ENCODE data around the gene FAM114A1.

The FAM114A1 gene

DNA sequence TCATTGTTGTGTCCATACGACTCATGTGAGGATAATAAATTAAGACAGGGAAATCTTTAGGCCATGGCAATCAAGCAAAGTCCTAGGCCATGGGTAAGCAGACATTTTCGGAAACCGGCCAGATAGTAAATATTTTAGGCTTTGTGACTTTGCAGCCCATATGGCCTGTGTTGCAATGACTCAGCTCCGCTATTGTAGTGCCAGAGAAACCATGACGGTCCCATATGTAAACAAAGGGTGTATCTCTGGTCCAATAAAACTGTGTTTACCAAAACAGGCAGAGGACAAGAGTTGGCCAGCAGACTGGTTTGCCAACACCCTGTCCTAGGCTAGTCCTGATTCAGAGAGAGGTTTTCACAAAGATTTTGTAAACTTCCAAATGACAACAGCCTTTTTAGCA, 5.0 kb downstream of the FAM114A1 start:
- Histone ChIP-seq H3K4me3 (ENCODE audit: low read depth, low read length) (no peak overlapping the region), H3K79me2 (no peaks in the 10 kb centered on the region), H3K36me3 (ENCODE audit: control insufficient read depth, insufficient read depth, low read length) (no peaks in the 10 kb centered on the region), H3K4me2 (ENCODE audit: low read length) (peak overlapping the region; percentile 21), H3K9me3 (ENCODE audit: control insufficient read depth, low read length) (no peaks in the 10 kb centered on the region), H3K27ac (no peak overlapping the region), H3K4me1 (no peaks in the 10 kb centered on the region), H3K27me3 (ENCODE audit: control insufficient read depth, insufficient read depth, low read length) (no peaks in the 10 kb centered on the region), H2AFZ (no peak overlapping the region), H3K9ac (no peak overlapping the region)
- TF ChIP-seq CTCF (IDR thresholded peaks at IDR 0.05), result no peak

DNA sequence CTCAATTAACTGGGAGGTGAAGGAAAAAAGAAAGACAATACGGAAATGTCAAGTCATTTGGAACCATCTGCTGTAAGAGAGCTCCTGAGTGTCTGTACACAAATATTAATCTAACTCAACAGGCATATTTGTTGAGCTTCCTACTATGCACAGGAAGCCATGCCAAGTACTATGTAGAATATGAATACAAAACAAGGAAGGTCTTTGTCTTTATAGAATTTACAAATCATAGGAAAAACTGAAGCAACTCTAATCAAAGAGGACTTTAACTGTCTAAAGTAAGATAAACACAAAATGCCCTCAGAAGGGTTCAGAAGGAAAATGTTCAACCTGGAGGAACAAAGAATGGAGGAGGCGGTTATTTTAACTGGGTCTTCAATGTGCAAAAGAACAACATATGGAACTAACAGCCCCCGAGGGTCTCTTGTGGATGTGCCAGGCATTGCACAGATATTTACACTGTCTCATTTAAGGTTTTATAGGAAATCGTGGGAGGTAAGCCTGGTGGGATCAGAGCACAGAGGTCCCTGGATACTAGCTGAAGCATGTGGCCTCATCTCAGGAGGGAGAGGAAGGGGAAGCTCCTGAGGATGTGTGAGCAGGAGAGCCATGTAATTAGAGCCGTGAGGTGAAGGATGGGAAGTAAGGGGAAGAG, 5.8 kb downstream of the FAM114A1 start:
- no peak overlapping the region for H3K4me3 ChIP-seq (ENCODE audit: low read depth, low read length)
- no peak overlapping the region for H3K9ac ChIP-seq

GRCh38 chr4:38876636-38877035, 9.0 kb downstream of the FAM114A1 start:
- TF ChIP-seq CTCF (IDR thresholded peaks at IDR 0.05), result no peak
- Histone ChIP-seq H3K79me2 (no peaks in the 10 kb centered on the region), H3K9ac (no peak overlapping the region), H2AFZ (no peak overlapping the region), H3K27me3 (ENCODE audit: control insufficient read depth, insufficient read depth, low read length) (no peaks in the 10 kb centered on the region), H3K4me3 (ENCODE audit: low read depth, low read length) (no peak overlapping the region), H3K9me3 (ENCODE audit: control insufficient read depth, low read length) (no peaks in the 10 kb centered on the region), H3K4me1 (no peaks in the 10 kb centered on the region), H3K4me2 (ENCODE audit: low read length) (no peak overlapping the region), H3K27ac (no peak overlapping the region), H3K36me3 (ENCODE audit: control insufficient read depth, insufficient read depth, low read length) (no peaks in the 10 kb centered on the region)

More for the DNA sequence above, 5.8 kb downstream of the FAM114A1 start:
- Histone ChIP-seq H3K79me2 (no peaks in the 10 kb centered on the region), H3K9me3 (ENCODE audit: control insufficient read depth, low read length) (no peaks in the 10 kb centered on the region), H3K4me2 (ENCODE audit: low read length) (peak overlapping the region; percentile 21), H3K4me1 (no peaks in the 10 kb centered on the region), H3K27ac (peak overlapping the region; percentile 5), H2AFZ (no peak overlapping the region), H3K27me3 (ENCODE audit: control insufficient read depth, insufficient read depth, low read length) (no peaks in the 10 kb centered on the region), H3K36me3 (ENCODE audit: control insufficient read depth, insufficient read depth, low read length) (no peaks in the 10 kb centered on the region)
- TF ChIP-seq CTCF (IDR thresholded peaks at IDR 0.05), result no peak

DNA sequence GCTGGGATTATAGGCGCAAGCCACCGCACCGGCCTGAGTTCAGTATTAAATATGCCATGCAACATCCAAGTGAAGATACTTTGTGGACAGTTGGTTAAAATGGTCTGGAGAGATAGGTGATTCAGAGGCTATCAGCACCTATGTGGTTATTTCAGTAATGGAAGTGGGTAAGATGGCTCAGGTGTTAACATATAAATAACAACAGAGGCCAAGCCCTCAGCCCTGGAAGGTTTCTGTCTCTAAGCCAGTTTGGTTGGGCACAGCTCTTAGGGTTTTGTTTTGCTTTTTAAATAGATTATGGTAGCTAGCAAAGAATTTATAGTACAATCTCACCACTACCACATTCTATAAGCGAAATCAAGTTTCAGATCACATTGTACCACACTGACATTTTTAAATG, 16.6 kb downstream of the FAM114A1 start:
- no peaks in the 10 kb centered on the region for H3K36me3 ChIP-seq (ENCODE audit: control insufficient read depth, insufficient read depth, low read length)
- TF ChIP-seq CTCF (IDR thresholded peaks at IDR 0.05), result no peak
- no peaks in the 10 kb centered on the region for H3K9me3 ChIP-seq (ENCODE audit: control insufficient read depth, low read length)
- H3K4me2 ChIP-seq (ENCODE audit: low read length), result no peak overlapping the region
- H2AFZ ChIP-seq, result no peak overlapping the region
- H3K4me1 ChIP-seq, result no peaks in the 10 kb centered on the region
- H3K4me3 ChIP-seq (ENCODE audit: low read depth, low read length), result no peak overlapping the region
- H3K79me2 ChIP-seq, result no peaks in the 10 kb centered on the region
- H3K9ac ChIP-seq, result no peak overlapping the region
- H3K27me3 ChIP-seq (ENCODE audit: control insufficient read depth, insufficient read depth, low read length), result no peaks in the 10 kb centered on the region
- no peak overlapping the region for H3K27ac ChIP-seq

DNA sequence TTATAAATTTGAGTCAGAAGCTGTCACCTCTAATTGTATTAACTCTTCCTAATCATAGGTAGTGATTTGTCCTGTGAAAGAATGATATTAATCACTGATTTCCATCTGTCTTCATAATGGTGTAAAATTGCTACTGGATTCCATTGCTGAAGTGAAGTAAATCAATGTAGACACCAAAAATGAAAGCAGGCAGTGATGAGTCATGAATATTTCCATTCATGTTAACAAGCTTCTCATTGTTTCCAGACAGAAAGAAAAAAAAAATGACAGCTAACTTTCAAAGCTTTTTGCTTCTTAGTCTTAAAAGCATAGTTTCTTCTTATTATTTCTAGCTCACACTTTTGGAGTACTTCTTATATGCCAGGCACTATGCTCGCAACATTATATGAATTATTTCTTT, 21.5 kb downstream of the FAM114A1 start:
- Histone ChIP-seq H3K79me2 (no peaks in the 10 kb centered on the region), H3K36me3 (ENCODE audit: control insufficient read depth, insufficient read depth, low read length) (no peaks in the 10 kb centered on the region), H3K9ac (no peak overlapping the region), H3K27me3 (ENCODE audit: control insufficient read depth, insufficient read depth, low read length) (no peaks in the 10 kb centered on the region), H3K27ac (no peak overlapping the region), H3K4me1 (no peaks in the 10 kb centered on the region), H3K4me2 (ENCODE audit: low read length) (no peak overlapping the region), H2AFZ (no peak overlapping the region), H3K4me3 (ENCODE audit: low read depth, low read length) (no peak overlapping the region), H3K9me3 (ENCODE audit: control insufficient read depth, low read length) (no peaks in the 10 kb centered on the region)
- no peak for TF ChIP-seq CTCF (IDR thresholded peaks at IDR 0.05)
